ENCODE data around the gene POLE.

POLE gene

DNA sequence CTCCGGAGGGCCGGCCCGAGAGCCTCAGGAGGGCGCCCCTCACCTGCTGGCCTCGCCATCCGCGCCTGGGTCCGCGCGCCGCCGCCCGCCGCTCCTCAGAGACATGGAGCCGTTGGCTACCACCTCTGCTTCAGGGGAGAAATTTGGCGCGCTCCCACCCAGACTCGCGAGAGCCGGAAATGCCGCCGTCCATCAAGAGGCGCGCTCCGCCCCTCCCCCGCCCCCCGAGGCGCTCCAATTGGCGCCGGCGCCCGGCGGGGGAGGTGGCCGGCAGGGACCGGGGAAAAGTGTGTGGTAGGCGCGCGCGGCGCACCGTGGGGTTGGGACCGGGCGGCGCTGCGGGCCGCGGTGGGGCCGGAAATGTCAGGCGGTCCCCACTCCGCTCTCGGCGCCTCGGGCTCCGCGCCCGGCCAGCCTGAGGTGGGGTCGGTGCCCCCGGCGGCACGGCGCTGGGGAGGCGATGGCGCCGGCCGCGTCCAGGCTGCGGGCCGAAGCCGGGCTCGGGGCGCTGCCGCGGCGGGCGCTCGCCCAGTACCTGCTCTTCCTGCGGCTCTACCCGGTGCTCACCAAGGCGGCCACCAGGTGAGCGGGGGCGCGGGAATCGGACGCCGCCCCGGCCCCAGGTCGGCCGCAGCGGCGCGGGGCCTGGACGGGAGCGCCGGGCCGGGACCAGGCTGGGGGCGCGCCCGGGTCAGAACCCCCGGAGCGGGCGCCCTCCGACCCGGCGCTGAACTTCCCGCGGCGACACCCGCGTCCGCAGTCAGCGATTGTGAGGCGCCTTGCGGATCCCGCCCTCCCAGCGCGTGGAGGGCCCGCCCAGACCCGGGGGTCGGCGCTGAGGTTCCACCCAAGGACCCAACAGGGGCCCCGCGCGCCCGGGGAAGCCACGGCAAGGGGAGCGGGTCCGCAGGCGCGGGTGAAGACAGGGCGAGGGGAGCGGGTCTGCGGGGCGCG is at the start of gene POLE, which contains the start of gene PXMP2:
POLE (minus strand) TSS at position 132 of the 954 bp plus-strand sequence; CDS start at position 105, 27 bp downstream.
PXMP2 (plus strand) TSS at position 377 of the 954 bp plus-strand sequence; CDS start at position 461, 84 bp downstream.
- peak; percentile 81 for DNase-seq

GRCh38 chr12:132736913-132737312 is 49.8 kb upstream of the POLE start:
- DNase-seq: no peak

DNA sequence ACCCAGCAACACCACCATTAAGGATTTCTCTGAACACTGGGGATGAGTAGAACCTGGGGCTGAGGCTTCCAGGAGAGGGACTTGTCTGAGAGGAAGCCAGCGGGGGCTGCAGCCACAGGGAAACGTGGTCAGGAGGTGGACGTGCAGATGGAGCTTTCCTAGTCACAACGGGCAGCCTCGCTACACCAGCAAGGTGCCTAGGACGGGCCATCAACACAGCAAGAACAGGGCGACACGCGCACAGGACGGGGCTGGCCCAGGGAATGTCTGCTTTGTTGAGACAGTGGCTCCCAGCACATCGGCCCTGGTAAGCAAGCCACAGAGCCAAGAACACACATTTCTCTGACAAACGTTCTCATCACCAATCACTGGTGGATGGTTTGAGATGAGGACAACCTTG is 49.2 kb upstream of the POLE start:
- no peak for DNase-seq

GRCh38 chr12:132735496-132735895 is 48.4 kb upstream of the POLE start:
- no peak for DNase-seq

- no peak for DNase-seq
Observed at GRCh38 chr12:132734206-132734605, 47.1 kb upstream of the POLE start.

GRCh38 chr12:132731574-132731973 is 44.4 kb upstream of the POLE start:
- no peak for DNase-seq

DNA sequence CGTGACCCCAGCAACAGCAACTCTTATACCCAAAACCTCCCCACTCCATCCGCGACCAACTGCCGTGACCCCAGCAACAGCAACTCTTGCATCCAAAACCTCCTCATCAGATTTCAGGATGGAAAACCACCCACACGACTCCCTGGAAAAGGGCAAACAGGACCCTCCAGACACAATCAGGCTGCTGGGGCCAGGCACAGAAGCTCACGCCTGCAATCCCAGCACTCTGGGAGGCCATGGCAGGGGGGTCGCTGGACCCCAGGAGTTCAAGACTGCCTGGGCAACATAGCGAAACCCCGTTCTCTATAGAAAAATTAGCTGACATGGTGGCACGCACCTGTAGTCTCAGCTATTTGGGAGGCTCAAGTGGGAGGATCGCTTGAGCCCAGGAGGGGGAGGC is 43.2 kb upstream of the POLE start:
- DNase-seq: no peak

GRCh38 chr12:132729541-132730320 is 42.6 kb upstream of the POLE start:
- no peak for DNase-seq

- no peak for DNase-seq
Observed at GRCh38 chr12:132728502-132728901, 41.4 kb upstream of the POLE start.

DNA sequence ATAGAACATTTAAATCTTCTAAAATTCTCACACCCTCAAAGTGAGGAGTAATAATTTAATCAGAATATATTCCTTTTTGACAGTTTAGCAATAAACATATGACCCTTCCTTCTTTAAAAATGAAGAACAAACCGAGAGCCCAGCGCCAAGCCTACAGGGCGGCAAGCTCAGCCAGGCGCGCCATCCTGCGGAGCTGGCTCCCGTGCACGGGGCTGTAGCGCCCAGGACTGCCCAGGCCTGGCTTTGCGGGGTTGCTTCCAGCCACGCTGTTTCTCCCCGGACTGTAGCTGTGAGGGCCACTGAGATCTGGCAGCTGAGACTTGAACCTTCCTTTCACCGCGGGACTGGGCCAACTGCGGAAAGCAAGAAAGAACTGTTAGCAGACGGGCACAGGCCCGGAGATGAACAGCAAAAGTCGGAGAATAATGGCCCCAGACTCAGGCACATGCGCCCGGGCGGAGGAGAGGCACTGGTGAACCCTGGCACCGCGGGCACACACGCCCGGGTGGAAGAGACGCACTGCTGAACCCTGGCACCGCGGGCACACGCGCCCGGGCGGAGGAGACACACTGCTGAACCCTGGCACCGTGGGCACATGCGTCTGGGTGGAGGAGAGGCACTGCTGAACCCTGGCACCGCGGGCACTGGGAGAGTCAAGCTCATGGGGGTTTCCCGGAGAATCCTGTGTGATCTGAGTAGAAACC is 40.1 kb upstream of the POLE start:
- DNase-seq: no peak

- DNase-seq: no peak
Observed at GRCh38 chr12:132726386-132726785, 39.2 kb upstream of the POLE start.

- no peak for DNase-seq
Observed at GRCh38 chr12:132724506-132725241, 37.5 kb upstream of the POLE start.

DNA sequence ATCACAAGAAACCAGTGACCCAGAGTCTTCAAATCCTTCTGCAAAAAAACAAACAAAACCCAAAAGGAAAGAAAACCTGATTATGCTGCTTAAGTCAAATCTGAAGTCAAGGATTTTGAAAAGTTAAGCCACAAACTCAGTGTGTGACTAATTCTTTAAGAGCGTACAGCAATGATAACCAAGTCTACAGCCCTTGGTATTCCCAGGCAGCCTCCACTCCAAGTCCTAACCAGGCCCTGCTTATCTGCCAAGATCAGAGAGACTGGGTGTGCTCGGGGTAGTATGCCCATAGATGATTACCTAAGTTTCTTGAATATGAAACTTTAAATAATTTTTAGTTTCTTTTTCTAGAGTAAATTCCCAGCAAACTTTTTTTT is 36.6 kb upstream of the POLE start:
- DNase-seq: no peak

- no peak for DNase-seq
Observed at GRCh38 chr12:132723015-132723763, 36.0 kb upstream of the POLE start.

GRCh38 chr12:132720606-132721345 is 33.6 kb upstream of the POLE start:
- no peak for DNase-seq

DNA sequence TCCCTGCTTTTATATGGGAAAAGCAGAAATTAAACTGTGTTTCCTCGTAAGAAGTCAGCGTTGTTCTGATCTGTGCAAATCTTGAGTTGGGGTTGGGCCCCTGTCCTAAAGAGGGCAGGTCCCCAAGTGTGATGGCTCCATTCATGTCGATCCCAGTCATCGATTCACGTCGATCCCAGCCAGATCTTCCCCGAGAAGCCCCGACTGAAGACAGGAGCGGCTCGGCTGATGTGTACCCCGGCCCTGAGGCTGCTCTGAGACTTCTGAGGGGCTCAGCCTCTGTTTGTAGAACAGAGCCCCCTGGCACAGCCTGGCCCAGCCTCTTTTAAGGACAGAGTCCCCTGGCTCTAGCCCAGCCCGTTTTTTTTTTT is 32.8 kb upstream of the POLE start:
- DNase-seq: no peak

- no peak for DNase-seq
Observed at GRCh38 chr12:132719141-132719953, 32.2 kb upstream of the POLE start.

GRCh38 chr12:132718644-132719043 is 31.5 kb upstream of the POLE start:
- no peak for DNase-seq

DNA sequence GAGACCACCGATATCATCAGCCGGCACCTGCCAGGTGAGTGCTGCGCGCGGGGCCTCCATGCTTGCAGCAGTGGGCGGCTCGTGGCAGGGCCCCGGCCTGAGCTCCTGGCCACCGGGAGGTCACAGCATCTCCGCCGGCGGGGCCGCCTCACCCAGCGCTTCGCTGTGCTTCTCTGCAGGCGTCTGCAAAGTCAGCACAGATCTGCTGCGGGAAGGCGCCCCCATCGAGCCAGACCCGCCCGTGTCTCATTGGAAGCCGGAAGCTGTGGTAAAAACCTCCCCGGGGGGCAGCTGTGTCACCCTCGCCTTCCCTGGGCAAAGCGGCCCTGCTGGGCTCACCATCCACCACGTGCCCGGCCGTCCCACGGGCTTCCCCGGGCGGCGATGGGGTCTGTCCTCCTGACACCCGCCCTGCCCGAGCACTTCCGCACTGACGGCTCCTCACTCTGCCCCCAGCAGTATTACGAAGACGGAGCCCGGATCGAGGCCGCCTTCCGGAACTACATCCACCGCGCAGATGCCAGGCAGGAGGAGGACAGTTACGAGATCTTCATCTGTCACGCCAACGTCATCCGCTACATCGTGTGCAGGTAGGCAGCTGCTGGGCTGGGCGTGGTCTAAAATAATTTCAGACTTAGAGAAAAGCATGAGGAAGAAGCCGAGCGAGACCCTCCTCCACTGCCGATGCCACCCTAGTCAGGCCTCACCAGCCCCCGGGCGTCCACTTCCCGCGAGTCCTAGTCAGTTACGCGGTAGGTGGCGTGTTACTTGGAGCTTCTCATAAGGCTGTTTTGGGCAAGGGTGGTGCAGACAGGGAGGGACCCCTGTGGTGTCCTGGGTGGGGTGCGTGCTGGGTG is 30.6 kb upstream of the POLE start:
- DNase-seq: no peak

Data from NK-92 treated with Interleukin-12 subunit alpha and Interleukin-12 subunit beta, amount 100 ng/mL, for 24 hours (cell line).